AG04450 (cell line): Measurements from ENCODE around the gene TLDC2. TPM values are rescaled to one million over a fixed set of nuclear protein-coding genes. Genes with fewer than 3 reads are reported as not detected.

Experiments used
- CTCF ChIA-PET: fragments of 300-600, 350-600 bp; formaldehyde crosslinking; extraction: SDS; loops from one replicate; lab custom pipeline; 2022; ENCODE audit warnings: antibody characterized with exemption, inconsistent platforms; lab: Charles Lee
- POLR2A ChIA-PET: fragments of 350-600 bp; formaldehyde crosslinking; extraction: SDS; loops from one replicate; lab custom pipeline; 2021; ENCODE audit warnings: antibody characterized with exemption, inconsistent platforms; lab: Yijun Ruan, JAX
- DNase-seq: peaks from one replicate; pipeline ENCODE4 v3.0.0-alpha.2; 2011; ENCODE audit warnings: low read depth, low spot score
- H3K27ac ChIP-seq: one replicate; pipeline ENCODE4 v1.5.1; 2012; ENCODE audit warnings: low read depth, low read length, control low read depth
- H3K27me3 ChIP-seq: one replicate; pipeline ENCODE4 v1.6.0; 2012; ENCODE audit warnings: low read length; ENCODE audit not compliant: control insufficient read depth, insufficient read depth
- H3K4me3 ChIP-seq: 2 replicates; pipeline ENCODE4 v1.5.1; 2011; ENCODE audit warnings: mild to moderate bottlenecking, low read depth, low read length, control low read depth
- H3K9me3 ChIP-seq: 2 replicates; pipeline ENCODE4 v1.5.1; 2012; ENCODE audit warnings: low read length; ENCODE audit not compliant: control insufficient read depth, insufficient read depth
- polyA plus RNA-seq: library from polyadenylated mRNA; depleted of rRNA; stranded (reverse); fragments of >200 nt; gene quantifications from 2 replicates; pipeline ENCODE4 v1.2.3, GENCODE V29; 2011
- TF ChIP-seq, protein P1 (sequence below): IDR thresholded peaks from 2 replicates; pipeline ENCODE4 v1.5.1; 2011; ENCODE audit warnings: low read depth, low read length, control low read depth, inconsistent platforms

Gene TLDC2
- polyA plus RNA-seq, 1 experiment: 0.57 TPM

GRCh38 chr20:36866164-36866563 lies 9.8 kb upstream of the TLDC2 start:
- Histone ChIP-seq H3K9me3 (peaks cover 3% of the 10 kb centered on the region; the same call in 1 of the 2 replicates), H3K27ac (no peak overlapping the region), H3K4me3 (no peak overlapping the region), H3K27me3 (no peaks in the 10 kb centered on the region)
- CTCF ChIA-PET: interaction anchor here (1.6 kb wide), 1 partner anchor 58 kb away, joined by 5 read pairs; no protein-coding TSS in a partner anchor
- POLR2A ChIA-PET: no interaction called here
- no peak for DNase-seq
- TF ChIP-seq, protein P1, sequence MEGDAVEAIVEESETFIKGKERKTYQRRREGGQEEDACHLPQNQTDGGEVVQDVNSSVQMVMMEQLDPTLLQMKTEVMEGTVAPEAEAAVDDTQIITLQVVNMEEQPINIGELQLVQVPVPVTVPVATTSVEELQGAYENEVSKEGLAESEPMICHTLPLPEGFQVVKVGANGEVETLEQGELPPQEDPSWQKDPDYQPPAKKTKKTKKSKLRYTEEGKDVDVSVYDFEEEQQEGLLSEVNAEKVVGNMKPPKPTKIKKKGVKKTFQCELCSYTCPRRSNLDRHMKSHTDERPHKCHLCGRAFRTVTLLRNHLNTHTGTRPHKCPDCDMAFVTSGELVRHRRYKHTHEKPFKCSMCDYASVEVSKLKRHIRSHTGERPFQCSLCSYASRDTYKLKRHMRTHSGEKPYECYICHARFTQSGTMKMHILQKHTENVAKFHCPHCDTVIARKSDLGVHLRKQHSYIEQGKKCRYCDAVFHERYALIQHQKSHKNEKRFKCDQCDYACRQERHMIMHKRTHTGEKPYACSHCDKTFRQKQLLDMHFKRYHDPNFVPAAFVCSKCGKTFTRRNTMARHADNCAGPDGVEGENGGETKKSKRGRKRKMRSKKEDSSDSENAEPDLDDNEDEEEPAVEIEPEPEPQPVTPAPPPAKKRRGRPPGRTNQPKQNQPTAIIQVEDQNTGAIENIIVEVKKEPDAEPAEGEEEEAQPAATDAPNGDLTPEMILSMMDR: no peak

DNA sequence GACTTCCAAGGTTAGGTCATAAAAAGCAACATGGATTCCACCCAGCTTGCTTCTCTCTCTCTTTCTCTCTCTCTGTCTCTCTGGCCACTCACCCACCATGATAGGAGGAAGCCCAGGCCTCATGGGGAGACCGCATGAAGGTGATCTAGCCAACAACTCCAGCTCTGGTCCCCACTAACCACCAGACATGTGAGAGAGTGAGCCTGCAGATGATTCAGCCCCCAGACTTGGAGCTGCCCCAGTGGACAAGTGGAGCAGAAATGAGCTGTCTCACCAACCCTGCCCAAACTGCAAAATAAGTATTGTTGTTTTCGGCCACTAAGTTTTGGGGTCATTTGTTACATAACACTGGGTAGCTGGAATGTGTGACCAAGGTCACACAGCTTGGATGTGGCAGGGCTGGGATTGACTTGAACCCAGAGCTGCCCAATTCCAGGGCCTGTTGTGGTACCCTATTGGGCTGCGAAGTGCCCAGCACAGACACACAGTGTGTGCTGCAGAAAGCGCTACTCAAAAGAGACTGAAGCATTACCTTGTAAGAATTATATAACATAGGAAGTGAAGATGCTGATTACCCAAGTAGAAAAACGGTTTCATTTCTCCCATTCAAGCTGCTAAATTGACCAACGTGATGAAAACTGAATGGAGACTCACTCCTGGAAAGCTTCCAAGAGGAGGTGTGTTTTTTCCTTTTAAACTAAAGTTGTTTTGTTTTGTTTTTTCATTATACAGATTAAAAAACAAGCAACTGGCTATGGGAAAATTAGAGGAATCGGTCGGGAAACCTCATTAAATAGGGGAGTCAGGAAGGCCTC lies 9.1 kb upstream of the TLDC2 start:
- POLR2A ChIA-PET: interaction anchor here (0.7 kb wide), 1 partner anchor 72 kb away, joined by 4 read pairs; no protein-coding TSS in a partner anchor

GRCh38 chr20:36871640-36872570 lies 4.0 kb upstream of the TLDC2 start:
- H3K4me3 ChIP-seq: no peak overlapping the region
- H3K27ac ChIP-seq: no peak overlapping the region
- no peaks in the 10 kb centered on the region for H3K27me3 ChIP-seq
- no peak for DNase-seq
- CTCF ChIA-PET: interaction anchor here (0.6 to 2.7 kb wide), 3 partner anchors 8 to 98 kb away, joined by 3 to 10 read pairs (median 5); partner anchors contain the start of gene DSN1
- TF ChIP-seq, protein P1: no peak
- H3K9me3 ChIP-seq: no peaks in the 10 kb centered on the region; the same call in 1 of the 2 replicates
- POLR2A ChIA-PET: no interaction called here

More for the DNA sequence above, 9.1 kb upstream of the TLDC2 start:
- Histone ChIP-seq H3K9me3 (peaks cover 3% of the 10 kb centered on the region; the same call in 1 of the 2 replicates), H3K27me3 (no peaks in the 10 kb centered on the region), H3K4me3 (no peak overlapping the region), H3K27ac (no peak overlapping the region)
- no peak for DNase-seq
- TF ChIP-seq, protein P1: no peak
- CTCF ChIA-PET: interaction anchor here (0.6 to 1.6 kb wide), 3 partner anchors 22 to 93 kb away, joined by 3 to 6 read pairs (median 5); partner anchors contain the start of gene DSN1

GRCh38 chr20:36872852-36873251 lies 3.1 kb upstream of the TLDC2 start:
- no peaks in the 10 kb centered on the region; the same call in 1 of the 2 replicates for H3K9me3 ChIP-seq
- peaks cover under 1% of the 10 kb centered on the region for H3K27me3 ChIP-seq
- no peak for DNase-seq
- no peak overlapping the region for H3K4me3 ChIP-seq
- H3K27ac ChIP-seq: no peak overlapping the region
- CTCF ChIA-PET: interaction anchor here (1.8 to 2.7 kb wide), 3 partner anchors 9 to 99 kb away, joined by 5 to 10 read pairs (median 10); partner anchors contain the start of gene DSN1
- TF ChIP-seq, protein P1: no peak
- POLR2A ChIA-PET: no interaction called here
